Muscle layer of duodenum (tissue), 2 donors: ENCODE results near the gene LHCGR.

Experiments used
- H3K27ac ChIP-seq: one replicate; pipeline ENCODE4 v1.7.0; 2013; ENCODE audit warnings: mild to moderate bottlenecking, low read length
- H3K27me3 ChIP-seq: one replicate; pipeline ENCODE4 v1.7.0; 2013; ENCODE audit warnings: low read depth, mild to moderate bottlenecking, control low read depth, low read length
- H3K36me3 ChIP-seq, 2 donors: one replicate each; pipeline ENCODE4 v1.7.0; 2013; ENCODE audit warnings: low read length in 2 of 2, control low read depth in 1 of 2, mild to moderate bottlenecking in 1 of 2; ENCODE audit not compliant: insufficient read depth in 2 of 2, control insufficient read depth in 1 of 2
- H3K4me1 ChIP-seq, 2 donors: one replicate each; pipeline ENCODE4 v1.7.0; 2013; ENCODE audit warnings: low read length in 2 of 2, mild to moderate bottlenecking in 2 of 2, control low read depth in 1 of 2, moderate library complexity in 1 of 2; ENCODE audit not compliant: insufficient read depth in 2 of 2, control insufficient read depth in 1 of 2
- H3K4me3 ChIP-seq, 2 donors: one replicate each; pipeline ENCODE4 v1.7.0; 2013; ENCODE audit warnings: low read length in 2 of 2, low read depth in 1 of 2, mild to moderate bottlenecking in 1 of 2
- H3K9me3 ChIP-seq, 2 donors: one replicate each; pipeline ENCODE4 v1.7.0; 2013; ENCODE audit warnings: low read length in 2 of 2, control low read depth in 1 of 2, mild to moderate bottlenecking in 1 of 2; ENCODE audit not compliant: control insufficient read depth in 1 of 2
- donor health status: healthy.

LHCGR gene

DNA sequence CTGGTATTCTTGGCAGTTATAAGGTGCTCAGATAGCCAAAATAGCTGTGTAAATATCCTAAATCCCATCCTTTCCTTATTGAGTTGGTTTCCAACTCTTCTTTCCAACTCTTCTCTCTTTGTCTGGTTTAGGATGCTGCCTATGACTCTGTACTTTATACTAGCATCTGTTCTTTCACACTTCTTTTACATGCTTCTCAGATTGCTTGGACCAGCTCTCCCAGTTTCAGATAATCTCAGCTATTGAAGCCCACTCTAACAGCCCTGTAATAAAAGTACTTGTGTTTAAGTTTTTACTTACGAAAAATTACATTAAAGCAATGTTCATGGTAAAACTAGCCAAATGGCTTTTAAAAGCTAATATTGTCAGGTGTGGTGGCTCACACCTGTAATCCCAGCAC is 14.7 kb upstream of the LHCGR start:
- no peaks in the 10 kb centered on the region for H3K27me3 ChIP-seq
- peaks cover 0 to 5% of the 10 kb centered on the region in 2 donors for H3K36me3 ChIP-seq
- no peak overlapping the region for H3K27ac ChIP-seq
- H3K9me3 ChIP-seq: no peaks in the 10 kb centered on the region
- H3K4me3 ChIP-seq: no peak overlapping the region
- no peaks in the 10 kb centered on the region for H3K4me1 ChIP-seq

GRCh38 chr2:48768669-48769068 is 13.1 kb upstream of the LHCGR start:
- H3K4me1 ChIP-seq: no peaks in the 10 kb centered on the region
- no peaks in the 10 kb centered on the region for H3K9me3 ChIP-seq
- peaks cover 0 to 5% of the 10 kb centered on the region in 2 donors for H3K36me3 ChIP-seq
- H3K4me3 ChIP-seq: no peak overlapping the region
- H3K27me3 ChIP-seq: no peaks in the 10 kb centered on the region
- no peak overlapping the region for H3K27ac ChIP-seq

DNA sequence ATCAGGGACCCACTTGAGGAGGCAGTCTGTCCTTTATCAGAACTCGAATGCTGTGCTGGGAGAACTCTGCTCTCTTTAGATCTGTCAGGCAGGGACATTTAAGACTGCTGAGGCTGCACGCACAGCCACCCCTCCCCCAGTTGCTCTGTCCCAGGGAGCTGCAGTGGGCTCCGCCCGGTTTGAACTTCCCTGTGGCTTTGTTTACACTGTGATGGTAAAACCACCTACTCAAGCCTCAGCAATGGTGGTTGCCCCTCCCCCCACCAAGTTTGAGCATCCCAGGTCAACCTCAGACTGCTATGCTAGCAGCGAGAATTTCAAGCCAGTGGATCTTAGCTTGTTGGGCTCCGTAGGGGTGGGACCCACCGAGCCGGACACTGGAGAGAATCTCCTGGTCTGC is 11.8 kb upstream of the LHCGR start:
- Histone ChIP-seq H3K9me3 (no peaks in the 10 kb centered on the region), H3K4me3 (no peak overlapping the region), H3K36me3 (peaks cover 0 to 5% of the 10 kb centered on the region in 2 donors), H3K27ac (no peak overlapping the region), H3K27me3 (no peaks in the 10 kb centered on the region), H3K4me1 (no peaks in the 10 kb centered on the region)

DNA sequence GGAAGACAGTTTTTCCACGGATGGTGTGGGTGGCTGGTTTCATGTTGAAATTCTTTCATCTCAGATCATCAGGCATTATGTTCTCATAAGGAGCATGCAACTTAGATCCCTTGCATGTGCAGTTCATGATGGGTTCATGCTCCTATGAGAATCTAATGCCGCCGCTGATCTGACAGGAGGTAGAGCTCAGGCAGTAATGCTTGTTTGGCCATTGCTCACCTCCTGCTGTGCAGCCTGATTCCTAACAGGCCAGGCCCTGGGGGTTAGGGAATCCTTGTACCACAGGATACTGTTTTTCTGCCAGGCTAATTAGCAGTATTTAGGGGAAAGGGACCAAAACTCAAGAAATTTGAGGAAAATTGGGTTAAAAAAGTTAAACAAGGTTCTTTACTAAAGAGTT is 5.3 kb upstream of the LHCGR start:
- Histone ChIP-seq H3K4me1 (no peaks in the 10 kb centered on the region), H3K9me3 (peaks cover 0 to 3% of the 10 kb centered on the region in 2 donors), H3K4me3 (no peak overlapping the region), H3K27ac (no peak overlapping the region), H3K27me3 (no peaks in the 10 kb centered on the region), H3K36me3 (no peaks in the 10 kb centered on the region)

DNA sequence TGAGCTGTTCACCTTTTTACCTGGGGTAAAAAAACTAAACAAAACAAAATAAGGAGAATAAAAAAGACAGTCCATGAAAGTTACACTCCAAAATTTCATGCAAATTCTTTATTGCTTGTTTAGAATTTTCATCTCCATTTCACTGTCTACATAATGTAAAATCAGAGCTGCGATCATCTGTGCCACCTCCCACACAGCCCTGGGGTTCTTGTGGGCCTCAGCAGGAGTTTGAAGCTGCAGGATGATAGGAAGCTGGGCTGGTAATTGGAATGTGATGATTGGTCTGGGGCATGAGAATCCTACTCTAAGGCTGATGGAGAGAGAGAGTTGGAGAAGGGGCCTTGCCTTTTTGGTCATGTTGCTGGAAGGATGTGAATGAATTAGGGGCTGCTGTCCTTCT is 4.2 kb upstream of the LHCGR start:
- H3K27ac ChIP-seq: no peak overlapping the region
- H3K9me3 ChIP-seq: peaks cover 0 to 3% of the 10 kb centered on the region in 2 donors
- no peak overlapping the region for H3K4me3 ChIP-seq
- H3K4me1 ChIP-seq: peaks cover 0 to 5% of the 10 kb centered on the region in 2 donors
- no peaks in the 10 kb centered on the region for H3K27me3 ChIP-seq
- H3K36me3 ChIP-seq: no peaks in the 10 kb centered on the region

- Histone ChIP-seq H3K9me3 (no peaks in the 10 kb centered on the region), H3K4me1 (peaks cover 0 to 6% of the 10 kb centered on the region in 2 donors), H3K4me3 (no peak overlapping the region), H3K36me3 (no peaks in the 10 kb centered on the region), H3K27me3 (no peaks in the 10 kb centered on the region), H3K27ac (no peak overlapping the region)
Measured at GRCh38 chr2:48756289-48756688, 765 bp upstream of the LHCGR start.

DNA sequence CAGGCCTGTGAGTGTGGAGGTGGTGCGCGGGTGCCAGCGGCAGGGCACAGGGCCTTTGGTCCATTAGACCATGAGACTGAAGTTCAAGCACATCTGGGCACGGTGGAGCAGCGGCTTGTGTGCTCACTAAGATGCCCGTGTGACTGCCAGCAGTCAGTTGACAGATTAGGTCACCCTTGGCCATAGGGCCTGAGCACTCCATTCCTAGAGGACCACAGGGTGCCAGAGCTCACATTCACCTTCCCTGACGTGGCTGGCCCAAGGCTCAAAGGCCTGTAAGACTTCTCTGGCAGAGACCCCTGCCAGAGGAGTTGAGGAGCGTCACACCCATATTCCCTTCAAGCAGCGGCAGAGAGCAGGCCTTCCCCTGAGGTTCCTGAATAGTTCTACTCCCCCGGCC is 650 bp downstream of the LHCGR start:
- peak overlapping the region in 1 of 2 donors; percentile 51 for H3K4me3 ChIP-seq

DNA sequence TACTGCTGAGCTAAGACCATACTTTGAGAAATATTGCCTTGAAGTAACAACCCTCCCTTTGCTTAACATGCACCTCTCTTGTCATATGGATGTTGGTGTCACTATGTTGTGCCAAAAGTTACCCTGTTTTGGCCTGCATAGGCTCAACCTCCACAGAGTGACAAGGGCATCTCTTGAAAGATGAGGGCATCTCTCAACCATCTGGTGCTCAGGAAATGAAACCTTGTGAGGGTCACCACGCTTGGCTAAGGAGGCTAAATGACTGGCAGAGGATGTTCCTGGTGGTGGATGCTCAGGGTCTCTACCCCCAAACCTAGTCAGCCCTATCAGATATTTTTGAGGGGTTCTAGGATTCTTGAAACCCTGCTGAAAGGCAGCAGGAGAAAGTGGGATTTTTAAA is 2.3 kb downstream of the LHCGR start:
- Histone ChIP-seq H3K9me3 (no peaks in the 10 kb centered on the region), H3K27me3 (no peaks in the 10 kb centered on the region), H3K4me1 (peaks cover 0 to 6% of the 10 kb centered on the region in 2 donors), H3K27ac (no peak overlapping the region), H3K4me3 (no peak overlapping the region), H3K36me3 (no peaks in the 10 kb centered on the region)

More for the DNA sequence above, 650 bp downstream of the LHCGR start:
- no peaks in the 10 kb centered on the region for H3K36me3 ChIP-seq
- no peaks in the 10 kb centered on the region for H3K27me3 ChIP-seq
- H3K27ac ChIP-seq: no peak overlapping the region
- H3K9me3 ChIP-seq: no peaks in the 10 kb centered on the region
- H3K4me1 ChIP-seq: peaks cover 0 to 6% of the 10 kb centered on the region in 2 donors

GRCh38 chr2:48750128-48750739 is 5.3 kb downstream of the LHCGR start:
- Histone ChIP-seq H3K27ac (no peak overlapping the region), H3K27me3 (no peaks in the 10 kb centered on the region), H3K4me3 (no peak overlapping the region), H3K36me3 (no peaks in the 10 kb centered on the region), H3K9me3 (no peaks in the 10 kb centered on the region), H3K4me1 (peaks cover 0 to 6% of the 10 kb centered on the region in 2 donors)

GRCh38 chr2:48749291-48750127 is 6.0 kb downstream of the LHCGR start:
- Histone ChIP-seq H3K4me1 (no peaks in the 10 kb centered on the region), H3K4me3 (no peak overlapping the region), H3K9me3 (no peaks in the 10 kb centered on the region), H3K36me3 (no peaks in the 10 kb centered on the region), H3K27me3 (no peaks in the 10 kb centered on the region), H3K27ac (no peak overlapping the region)

- H3K36me3 ChIP-seq: no peaks in the 10 kb centered on the region
- H3K27ac ChIP-seq: no peak overlapping the region
- H3K4me3 ChIP-seq: no peak overlapping the region
- no peaks in the 10 kb centered on the region for H3K9me3 ChIP-seq
- H3K4me1 ChIP-seq: no peaks in the 10 kb centered on the region
- no peaks in the 10 kb centered on the region for H3K27me3 ChIP-seq
Measured at GRCh38 chr2:48747319-48747718, 8.2 kb downstream of the LHCGR start.
